Measurements from ENCODE around the gene MSMB. TPM values are rescaled to one million over a fixed set of nuclear protein-coding genes. Genes with fewer than 3 reads are reported as not detected.

The MSMB gene
- total RNA-seq, 4 donors from 2014 or later: not detected

GRCh38 chr10:46031648-46032532 lies 14.2 kb downstream of the MSMB start:
- intact Hi-C loops (cut with DNase I): no loop called here
- 92 to 94% methylated on average over 6 of the region's 6 CpGs for WGBS, 2 donors
- H3K36me3 ChIP-seq: no peaks in the 10 kb centered on the region
- H3K27me3 ChIP-seq: no peaks in the 10 kb centered on the region
- peaks cover 25 to 29% of the 10 kb centered on the region in 2 donors for H3K4me1 ChIP-seq
- no peak for TF ChIP-seq CTCF (IDR thresholded peaks at IDR 0.05)
- no peak for TF ChIP-seq POLR2A (IDR thresholded peaks at IDR 0.05)
- H3K27ac ChIP-seq: no peak overlapping the region
- H3K4me3 ChIP-seq (replicated peaks in 1 of 3): no peak overlapping the region
- DNase-seq: no peak
- H3K9me3 ChIP-seq: no peaks in the 10 kb centered on the region

DNA sequence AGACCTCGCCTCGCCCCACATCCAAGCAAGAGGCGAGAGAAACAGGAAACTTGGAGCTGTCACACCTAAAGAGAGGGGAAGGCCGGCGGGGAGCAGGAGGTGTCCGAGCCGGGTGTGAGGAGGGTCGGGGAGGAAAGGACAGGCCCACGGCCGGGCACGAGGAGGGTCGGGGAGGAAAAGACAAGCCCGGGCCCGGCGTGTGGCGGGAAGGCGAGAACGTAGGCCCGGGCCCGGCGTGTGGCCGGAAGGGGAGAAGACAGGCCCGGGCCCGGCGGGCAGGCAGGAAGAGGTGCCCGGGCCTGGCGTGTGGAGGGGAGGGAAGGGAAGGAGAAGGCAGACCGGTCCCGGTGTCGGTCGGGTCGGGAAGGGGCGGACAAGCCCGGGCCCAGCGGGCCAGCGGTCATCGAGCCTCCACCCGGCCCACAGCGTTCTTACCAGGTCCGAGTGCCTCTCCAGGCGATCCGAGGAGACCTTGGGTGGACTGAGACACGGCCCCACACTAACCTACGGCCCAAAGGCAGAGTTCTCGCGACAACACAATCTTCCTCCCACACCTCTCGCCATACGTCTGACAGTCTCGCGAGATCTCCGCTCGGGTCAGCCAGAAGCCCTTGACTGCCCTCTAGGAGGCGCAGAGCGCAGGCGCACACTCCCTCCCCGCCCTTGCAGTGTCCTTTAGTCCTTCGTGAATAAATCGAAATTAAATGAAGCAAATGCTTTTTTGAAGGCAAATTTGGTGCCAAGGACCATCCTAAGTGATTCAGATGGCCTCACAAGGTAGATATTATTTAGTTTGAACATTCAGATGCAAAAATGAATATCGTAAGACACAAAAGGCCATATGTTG lies 15.8 kb downstream of the MSMB start, which contains the start of gene NCOA4:
Gene NCOA4, minus strand, starts transcription at position 533 of the 847 bp plus-strand sequence. CDS start 13,943 bp downstream, outside the sequence.
- H3K27me3 ChIP-seq: no peaks in the 10 kb centered on the region
- TF ChIP-seq POLR2A (IDR thresholded peaks at IDR 0.05) (peak; percentile 22 to 86), CTCF (IDR thresholded peaks at IDR 0.05) (peak in 5 of 6 experiments; percentile 24 to 59 (median 48))

DNA sequence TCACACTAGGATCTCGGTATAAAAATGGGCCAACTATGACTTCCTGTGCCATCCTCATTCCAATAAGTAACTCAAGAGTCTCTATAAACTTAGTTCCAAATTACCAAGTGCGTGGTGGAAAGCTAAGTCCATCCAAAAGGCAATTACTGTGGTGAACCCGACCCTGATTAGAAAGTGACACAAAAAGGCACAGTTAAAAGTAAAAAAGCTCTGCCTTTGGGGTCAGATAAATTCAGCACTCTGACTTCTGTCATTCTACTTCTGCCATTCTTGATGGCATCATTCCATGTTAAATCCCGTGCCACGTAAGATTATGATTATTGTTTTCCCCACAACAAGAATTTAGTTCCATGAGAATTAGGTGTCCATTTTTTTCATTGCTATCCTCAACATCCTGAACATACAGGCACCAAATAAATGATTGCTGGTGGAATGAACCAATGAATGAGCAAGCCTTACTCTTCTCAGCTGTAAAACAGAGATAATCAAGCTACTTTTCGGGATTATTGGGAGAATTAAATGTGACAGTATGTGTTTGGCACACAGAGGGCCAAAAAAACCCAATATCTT lies 16.5 kb downstream of the MSMB start:
- H3K27ac ChIP-seq: peak overlapping the region; percentile 86 to 92 (median 91)
- WGBS, 2 donors: 28 to 37% methylated on average over 6 of the region's 6 CpGs
- intact Hi-C loops (cut with DNase I): loop anchor here (5.0 kb wide), 1 partner anchor 57 kb away; the partner anchor contains the start of gene TIMM23
- H3K27me3 ChIP-seq: no peaks in the 10 kb centered on the region
- no peaks in the 10 kb centered on the region for H3K36me3 ChIP-seq
- H3K9me3 ChIP-seq: no peaks in the 10 kb centered on the region
- H3K4me3 ChIP-seq (replicated peaks in 1 of 3): peak overlapping the region; percentile 70 to 86 (median 77)
- no peak for TF ChIP-seq POLR2A (IDR thresholded peaks at IDR 0.05)
- TF ChIP-seq CTCF (IDR thresholded peaks at IDR 0.05): peak in 1 of 6 experiments; percentile 8
- H3K4me1 ChIP-seq: peaks cover 40 to 43% of the 10 kb centered on the region in 2 donors
- no peak for DNase-seq

More for the DNA sequence above, 15.8 kb downstream of the MSMB start, which contains the start of gene NCOA4:
- no peaks in the 10 kb centered on the region for H3K36me3 ChIP-seq
- intact Hi-C loops (cut with DNase I): no loop called here
- peak within 1 kb of the TSS; percentile 70 to 86 (median 77) for H3K4me3 ChIP-seq (replicated peaks in 1 of 3)
- 1 to 2% methylated on average over 40 to 52 of the region's 59 CpGs for WGBS, 2 donors
- no peaks in the 10 kb centered on the region for H3K9me3 ChIP-seq
- peaks cover 38 to 40% of the 10 kb centered on the region in 2 donors for H3K4me1 ChIP-seq
- peak; percentile 98 to 99 for DNase-seq
- H3K27ac ChIP-seq: peak within 1 kb of the TSS; percentile 86 to 92 (median 91)

- Histone ChIP-seq H3K27ac (peak overlapping the region in 1 of 3 donors; percentile 91), H3K9me3 (no peaks in the 10 kb centered on the region), H3K4me1 (peaks cover 42 to 43% of the 10 kb centered on the region in 2 donors), H3K27me3 (no peaks in the 10 kb centered on the region), H3K36me3 (no peaks in the 10 kb centered on the region), H3K4me3 (replicated peaks in 1 of 3) (peak overlapping the region in 1 of 3 donors; percentile 77)
- 29 to 31% methylated on average over 6 of the region's 6 CpGs for WGBS, 2 donors
- intact Hi-C loops (cut with DNase I): loop anchor here (5.0 kb wide), 1 partner anchor 57 kb away; the partner anchor contains the start of gene TIMM23
- DNase-seq: no peak
- TF ChIP-seq CTCF (IDR thresholded peaks at IDR 0.05): peak in 5 of 6 experiments; percentile 22 to 67 (median 59)
- TF ChIP-seq POLR2A (IDR thresholded peaks at IDR 0.05): no peak
These were observed 17.2 kb downstream of the MSMB start for GRCh38 chr10:46028584-46029460.
